HG03432 (cell line): ENCODE measurements around the gene MAP3K7.

ENCODE experiments used
- ATAC-seq: cut with Tn5 transposase; IDR thresholded peaks from one replicate; pipeline ENCODE4 v1.9.1; 2021; ENCODE audit warnings: mild to moderate bottlenecking, moderate library complexity; ENCODE audit not compliant: unreplicated experiment

MAP3K7 gene

GRCh38 chr6:90586836-90587638, at the start of gene MAP3K7:
MAP3K7 (minus strand) TSS chr6:90587072; CDS start chr6:90586883, 189 bp downstream.
- ATAC-seq: peak; percentile 93

GRCh38 chr6:90631046-90631445, 44.2 kb upstream of the MAP3K7 start:
- ATAC-seq: no peak

GRCh38 chr6:90621581-90621980, 34.7 kb upstream of the MAP3K7 start:
- no peak for ATAC-seq

GRCh38 chr6:90619221-90619620, 32.3 kb upstream of the MAP3K7 start:
- no peak for ATAC-seq

GRCh38 chr6:90612313-90612680, 25.4 kb upstream of the MAP3K7 start:
- ATAC-seq: no peak

- ATAC-seq: no peak
These were observed 24.9 kb upstream of the MAP3K7 start for GRCh38 chr6:90611543-90612312.

GRCh38 chr6:90610751-90611542, 24.1 kb upstream of the MAP3K7 start:
- peak; percentile 80 for ATAC-seq

- no peak for ATAC-seq
These were observed 23.5 kb upstream of the MAP3K7 start for GRCh38 chr6:90610301-90610750.

- no peak for ATAC-seq
These were observed 19.0 kb upstream of the MAP3K7 start for GRCh38 chr6:90605749-90606340.

GRCh38 chr6:90604546-90604945, 17.7 kb upstream of the MAP3K7 start:
- no peak for ATAC-seq

- no peak for ATAC-seq
These were observed 12.3 kb upstream of the MAP3K7 start for GRCh38 chr6:90599151-90599550.

- ATAC-seq: no peak
These were observed 11.5 kb upstream of the MAP3K7 start for GRCh38 chr6:90598192-90598951.

GRCh38 chr6:90596967-90597539, 10.2 kb upstream of the MAP3K7 start:
- no peak for ATAC-seq

GRCh38 chr6:90595854-90596253, 9.0 kb upstream of the MAP3K7 start:
- no peak for ATAC-seq

- peak; percentile 34 for ATAC-seq
These were observed 381 bp downstream of the MAP3K7 start for GRCh38 chr6:90586546-90586835.

- no peak for ATAC-seq
These were observed 2.1 kb downstream of the MAP3K7 start for GRCh38 chr6:90584636-90585255.

- ATAC-seq: no peak
These were observed 2.9 kb downstream of the MAP3K7 start for GRCh38 chr6:90583836-90584481.

GRCh38 chr6:90583179-90583835, 3.6 kb downstream of the MAP3K7 start:
- ATAC-seq: no peak

GRCh38 chr6:90581146-90581545, 5.7 kb downstream of the MAP3K7 start:
- ATAC-seq: no peak
